HCT116 (cell line): ENCODE measurements around the gene POT1.

ENCODE experiments used
- EZH2 ChIP-seq: fragments of 200-600 bp; sonication (generic); IDR thresholded peaks from 2 replicates; pipeline ENCODE4 v1.6.1; 2017; ENCODE audit warnings: antibody characterized with exemption, mixed run types
- POLR2AphosphoS5 ChIP-seq: IDR thresholded peaks from 2 replicates; pipeline ENCODE4 v1.6.1; 2011; ENCODE audit warnings: mild to moderate bottlenecking, low read depth, low read length, moderate library complexity
- ZFX ChIP-seq: fragments of 450-650 bp; IDR thresholded peaks from 2 replicates; pipeline ENCODE4 v1.6.1; 2017
- TF ChIP-seq, protein P1 (sequence below), 3 experiments: fragments of 200-600 bp in 1 of 3; sonication (generic) in 1 of 3; IDR thresholded peaks in 2 of 3; conservative IDR thresholded peaks in 1 of 3; 2 replicates each; pipeline ENCODE4 v1.5.1; 2012 to 2017; ENCODE audit warnings: low read depth in 2 of 3, low read length in 2 of 3, antibody characterized with exemption in 1 of 3, borderline replicate concordance in 1 of 3, control low read depth in 1 of 3, mild to moderate bottlenecking in 1 of 3, mixed read lengths in 1 of 3, mixed run types in 1 of 3, moderate library complexity in 1 of 3; ENCODE audit not compliant: insufficient read depth in 1 of 3

DNA sequence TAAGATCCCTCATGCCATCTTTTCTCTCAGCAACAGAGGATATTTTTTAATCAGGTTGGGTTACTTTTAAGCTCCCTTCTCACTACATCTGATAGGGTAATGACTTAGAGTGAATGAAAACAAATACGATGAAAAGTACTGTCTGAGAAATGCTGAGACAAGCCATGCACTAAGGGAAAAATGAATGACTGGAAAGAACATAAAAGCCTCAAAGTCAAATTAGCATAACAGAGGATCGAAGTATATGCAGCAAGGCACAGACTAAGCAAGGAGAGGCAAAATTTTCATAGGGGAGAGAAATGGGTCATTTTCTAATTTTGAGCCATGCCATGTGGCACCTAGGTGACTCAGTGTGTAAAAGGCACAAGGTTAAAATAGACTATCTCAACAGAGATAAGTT, 8.5 kb upstream of the POT1 start:
- TF ChIP-seq, protein P1, sequence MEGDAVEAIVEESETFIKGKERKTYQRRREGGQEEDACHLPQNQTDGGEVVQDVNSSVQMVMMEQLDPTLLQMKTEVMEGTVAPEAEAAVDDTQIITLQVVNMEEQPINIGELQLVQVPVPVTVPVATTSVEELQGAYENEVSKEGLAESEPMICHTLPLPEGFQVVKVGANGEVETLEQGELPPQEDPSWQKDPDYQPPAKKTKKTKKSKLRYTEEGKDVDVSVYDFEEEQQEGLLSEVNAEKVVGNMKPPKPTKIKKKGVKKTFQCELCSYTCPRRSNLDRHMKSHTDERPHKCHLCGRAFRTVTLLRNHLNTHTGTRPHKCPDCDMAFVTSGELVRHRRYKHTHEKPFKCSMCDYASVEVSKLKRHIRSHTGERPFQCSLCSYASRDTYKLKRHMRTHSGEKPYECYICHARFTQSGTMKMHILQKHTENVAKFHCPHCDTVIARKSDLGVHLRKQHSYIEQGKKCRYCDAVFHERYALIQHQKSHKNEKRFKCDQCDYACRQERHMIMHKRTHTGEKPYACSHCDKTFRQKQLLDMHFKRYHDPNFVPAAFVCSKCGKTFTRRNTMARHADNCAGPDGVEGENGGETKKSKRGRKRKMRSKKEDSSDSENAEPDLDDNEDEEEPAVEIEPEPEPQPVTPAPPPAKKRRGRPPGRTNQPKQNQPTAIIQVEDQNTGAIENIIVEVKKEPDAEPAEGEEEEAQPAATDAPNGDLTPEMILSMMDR (IDR thresholded peaks at IDR 0.05 in 2 of 3, conservative IDR thresholded peaks at IDR 0.05 in 1 of 3; ENCODE audit: borderline replicate concordance in 1 of 3, insufficient read depth in 1 of 3, low read depth in 2 of 3, low read length in 2 of 3): no peak
- TF ChIP-seq POLR2AphosphoS5 (no peak), EZH2 (no peak), ZFX (no peak)
